ENCODE measurements around the gene ZNF746.
A peak's percentile ranks its signal among the peaks of the same experiment; 100 is the strongest.

ZNF746 gene

DNA sequence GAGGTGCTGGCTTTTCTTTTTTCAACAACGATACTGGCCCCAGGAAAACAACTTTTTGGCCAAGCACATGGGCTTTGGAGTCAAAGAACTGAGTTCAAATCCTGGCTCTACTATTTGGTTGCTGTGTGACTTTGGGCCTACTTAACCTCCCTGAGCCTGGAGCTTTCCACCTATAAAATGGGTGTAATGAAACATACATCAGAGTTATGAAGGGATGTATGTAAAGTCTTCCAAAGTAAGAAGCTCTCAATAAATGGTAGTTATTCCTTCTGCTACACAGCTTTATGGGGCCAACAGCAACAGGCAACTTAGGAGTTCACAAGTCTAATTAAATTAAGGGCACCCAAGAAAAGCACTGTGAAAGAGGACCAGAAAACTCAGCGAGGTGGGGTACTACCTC, 69.7 kb downstream of the ZNF746 start:
- DNase-seq (ENCODE audit: low read depth in 2 of 2), result no peak

DNA sequence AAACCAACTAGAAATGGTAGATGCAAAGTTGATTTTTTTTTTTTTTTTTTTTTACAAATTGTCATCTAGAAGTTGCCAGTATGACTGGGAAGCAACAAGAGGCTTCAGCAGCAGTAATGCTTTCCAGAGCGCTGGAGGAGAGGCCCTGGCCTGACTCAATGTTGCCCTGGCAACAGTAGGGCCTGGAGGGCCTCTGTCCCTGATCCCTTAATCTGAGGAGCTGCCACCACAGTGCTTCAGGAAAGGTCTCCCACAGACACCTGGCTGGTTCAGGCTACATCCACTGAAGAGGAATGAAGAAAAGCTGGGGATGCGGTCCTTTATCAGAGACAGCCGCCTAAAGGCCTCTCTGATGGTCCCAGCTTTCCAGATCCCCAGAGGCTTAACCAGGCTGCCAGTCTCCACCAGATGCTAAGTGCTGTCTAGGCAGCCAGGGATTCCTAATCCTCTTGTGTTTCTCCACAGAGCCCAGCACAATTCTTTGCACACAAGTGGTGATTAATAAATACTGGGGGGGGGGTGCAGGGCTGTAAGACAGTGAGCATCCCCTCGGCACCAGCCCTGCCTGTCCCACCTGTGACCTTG, 70.4 kb downstream of the ZNF746 start:
- no peak for DNase-seq (ENCODE audit: low read depth in 2 of 2)

DNA sequence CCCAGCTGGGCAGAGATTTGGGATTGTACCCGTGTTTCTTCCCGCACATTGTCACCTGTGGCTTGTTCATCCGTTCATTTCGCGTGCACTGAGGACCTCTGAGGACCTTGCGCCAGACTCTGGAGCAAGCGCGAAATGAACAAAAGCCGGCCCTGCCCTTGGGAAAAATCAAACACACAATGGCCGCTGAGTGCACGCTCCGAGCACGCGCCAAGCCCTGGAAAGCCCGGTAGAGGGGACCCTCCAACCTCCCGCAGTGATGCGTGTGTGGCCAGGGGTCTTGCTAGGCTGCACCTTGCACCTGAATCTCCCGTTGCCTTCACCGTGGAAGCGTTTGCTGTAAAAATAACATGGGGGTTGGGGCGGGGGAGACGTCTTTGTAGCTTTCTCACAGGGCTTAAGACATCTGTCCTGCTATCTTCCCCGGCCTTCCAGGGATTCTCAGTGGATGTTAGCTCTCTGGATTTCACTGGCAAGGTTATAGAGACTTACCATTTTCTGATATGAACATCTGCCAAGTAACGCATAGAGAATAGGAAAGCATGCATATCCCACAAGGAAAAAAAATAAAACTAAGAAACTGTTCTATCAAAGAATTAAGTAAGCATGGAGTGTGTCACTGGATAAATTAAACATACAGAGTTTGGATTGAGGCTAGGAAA, 74.0 kb downstream of the ZNF746 start:
- no peak for DNase-seq (ENCODE audit: low read depth in 2 of 2)

DNA sequence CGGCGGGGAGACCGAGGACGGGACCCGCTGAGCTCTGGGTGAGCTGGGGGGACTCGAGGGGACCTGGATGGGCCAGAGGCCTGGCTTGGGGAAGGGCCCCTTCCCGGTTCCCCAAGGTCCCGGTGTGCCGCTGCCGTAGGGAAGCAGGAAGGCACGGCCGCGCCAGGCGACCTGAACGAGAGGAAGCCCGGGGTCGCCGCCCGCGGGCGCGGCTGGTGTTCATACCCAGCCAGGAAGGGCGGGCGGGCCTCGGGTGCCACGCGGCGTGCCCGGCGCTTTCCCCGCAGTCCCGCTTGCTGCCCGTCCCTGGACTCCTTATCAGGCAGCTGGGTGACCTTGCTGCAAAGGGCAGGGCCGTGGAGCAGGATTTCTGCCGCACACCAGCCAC, 74.7 kb downstream of the ZNF746 start:
- DNase-seq (ENCODE audit: low read depth in 2 of 2), result peak; percentile 14 to 17

All from activated CD4-positive, alpha-beta T cell treated with anti-CD3 and anti-CD28 coated beads for 24 hours (primary cell).